A549 (cell line): ENCODE results near the gene MAGEB6. TPM values are rescaled to one million over a fixed set of nuclear protein-coding genes. Genes with fewer than 3 reads are reported as not detected.

ENCODE experiments used
- ATAC-seq, 2 experiments: fragments of 200-7000 bp in 1 of 2; fragments of >200 bp in 1 of 2; cut with Nextera tagmentation in 1 of 2; cut with Tn5 transposase in 1 of 2; 3 replicates each; pipeline versions ENCODE4 v1.8.0 to v1.9.1; 2018 to 2020; ENCODE audit warnings: mild to moderate bottlenecking in 1 of 2, moderate library complexity in 1 of 2
- CTCF ChIA-PET: fragments of 300-600 bp; sonication (Branson Sonifier 250); formaldehyde crosslinking; extraction: SDS; loops from one replicate; lab custom pipeline; 2021; ENCODE audit warnings: antibody characterized with exemption, inconsistent platforms; lab: Yijun Ruan, JAX
- POLR2A ChIA-PET: fragments of 350-600 bp; formaldehyde crosslinking; extraction: SDS; loops from one replicate; lab custom pipeline; 2021; ENCODE audit warnings: antibody characterized with exemption, inconsistent platforms; lab: Yijun Ruan, JAX
- DNase-seq, 2 experiments: peaks; one replicate each; pipeline versions ENCODE4 v3.0.0 to v3.0.0-alpha.2; 2011 to 2016; ENCODE audit warnings: low read depth in 1 of 2, low spot score in 1 of 2
- FAIRE-seq: peaks from 2 replicates; lab custom pipeline; 2011; peaks lifted over from hg19 to GRCh38; lab: Jason Lieb, UNC
- H3K27ac ChIP-seq, 2 experiments: fragments of >200 bp; sonication (Bioruptor Twin); formaldehyde crosslinking; 3 replicates each; pipeline ENCODE4 v1.5.1; 2016 to 2017
- H3K4me1 ChIP-seq: fragments of >200 bp; sonication (Bioruptor Twin); formaldehyde crosslinking; 3 replicates; pipeline ENCODE4 v1.6.1; 2016
- H3K4me2 ChIP-seq: fragments of >200 bp; sonication (Bioruptor Twin); formaldehyde crosslinking; 3 replicates; pipeline ENCODE4 v1.6.1; 2016
- H3K4me3 ChIP-seq: fragments of >200 bp; sonication (Bioruptor Twin); formaldehyde crosslinking; 3 replicates; pipeline ENCODE4 v1.5.1; 2016
- H3K9me3 ChIP-seq: fragments of >200 bp; sonication (Bioruptor Twin); formaldehyde crosslinking; 3 replicates; pipeline ENCODE4 v1.6.1; 2016
- CBX2 ChIP-seq: fragments of 200-600 bp; sonication (generic); IDR thresholded peaks from 2 replicates; pipeline ENCODE4 v1.6.1; 2016; ENCODE audit warnings: low read depth, mild to moderate bottlenecking, borderline replicate concordance
- CBX8 ChIP-seq: fragments of 200-600 bp; sonication (generic); IDR thresholded peaks from 2 replicates; pipeline ENCODE4 v1.6.1; 2016
- CEBPB ChIP-seq, 2 experiments: fragments of >200 bp in 1 of 2; sonication (Bioruptor Twin) in 1 of 2; formaldehyde crosslinking in 1 of 2; IDR thresholded peaks; 2 replicates each; pipeline ENCODE4 v1.6.1; 2012 to 2016
- CHD2 ChIP-seq: fragments of 150-350 bp; IDR thresholded peaks from 2 replicates; pipeline ENCODE4 v1.6.1; 2014; ENCODE audit warnings: low read length; ENCODE audit not compliant: partially characterized antibody
- CHD4 ChIP-seq: fragments of 200-600 bp; sonication (generic); IDR thresholded peaks from 2 replicates; pipeline ENCODE4 v1.6.1; 2016; ENCODE audit warnings: antibody characterized with exemption, mild to moderate bottlenecking, borderline replicate concordance
- EHMT2 ChIP-seq: fragments of 200-600 bp; sonication (generic); IDR thresholded peaks from 2 replicates; pipeline ENCODE4 v1.6.1; 2016; ENCODE audit warnings: antibody characterized with exemption, low read depth, mild to moderate bottlenecking, moderate library complexity
- FOSB ChIP-seq: fragments of 250-450 bp; sonication (Bioruptor Pico); IDR thresholded peaks from 2 replicates; pipeline ENCODE4 v1.5.0; 2020; ENCODE audit warnings: mild to moderate bottlenecking, moderate library complexity
- FOSL2 ChIP-seq, 2 experiments: fragments of 450-650 bp in 1 of 2; fragments of >200 bp in 1 of 2; sonication (Bioruptor Twin) in 1 of 2; formaldehyde crosslinking; IDR thresholded peaks; 2 replicates each; pipeline versions ENCODE4 v1.5.0 to v1.6.1; 2016 to 2020; ENCODE audit warnings: mild to moderate bottlenecking in 1 of 2, moderate library complexity in 1 of 2
- HOXA7 ChIP-seq: fragments of 250-450 bp; sonication (Bioruptor Pico); IDR thresholded peaks from 2 replicates; pipeline ENCODE4 v1.5.0; 2020; ENCODE audit warnings: mild to moderate bottlenecking, moderate library complexity
- HOXB13 ChIP-seq: fragments of 250-450 bp; sonication (Bioruptor Pico); IDR thresholded peaks from 2 replicates; pipeline ENCODE4 v1.5.0; 2020; ENCODE audit warnings: low read depth, mild to moderate bottlenecking, moderate library complexity
- KDM1A ChIP-seq: fragments of 200-600 bp; sonication (generic); IDR thresholded peaks from 2 replicates; pipeline ENCODE4 v1.6.1; 2016; ENCODE audit warnings: low read depth, mild to moderate bottlenecking
- KDM5A ChIP-seq: fragments of 200-600 bp; sonication (generic); IDR thresholded peaks from 2 replicates; pipeline ENCODE4 v1.6.1; 2016; ENCODE audit warnings: antibody characterized with exemption, mild to moderate bottlenecking
- MAFK ChIP-seq: fragments of 450-650 bp; IDR thresholded peaks from 2 replicates; pipeline ENCODE4 v1.6.1; 2014; ENCODE audit not compliant: partially characterized antibody
- MAZ ChIP-seq: fragments of 150-350 bp; IDR thresholded peaks from 2 replicates; pipeline ENCODE4 v1.6.1; 2014; ENCODE audit warnings: antibody characterized with exemption, low read depth, low read length, borderline replicate concordance
- MYC ChIP-seq: IDR thresholded peaks from 2 replicates; pipeline ENCODE4 v1.6.1; 2012; ENCODE audit warnings: mild to moderate bottlenecking, inconsistent platforms, low read length, improper control_type of control experiment, borderline replicate concordance
- NR3C1 ChIP-seq: fragments of >200 bp; sonication (Bioruptor Twin); formaldehyde crosslinking; IDR thresholded peaks from 3 replicates; pipeline ENCODE4 v1.6.1; 2017
- PHF8 ChIP-seq: fragments of 200-600 bp; sonication (generic); IDR thresholded peaks from 2 replicates; pipeline ENCODE4 v1.6.1; 2016; ENCODE audit warnings: low read depth, mild to moderate bottlenecking, antibody characterized with exemption, moderate library complexity, borderline replicate concordance
- POLR2AphosphoS2 ChIP-seq: conservative IDR thresholded peaks from 2 replicates; pipeline ENCODE4 v1.6.1; 2012; ENCODE audit warnings: low read length, improper control_type of control experiment, inconsistent platforms
- RAD21 ChIP-seq, 2 experiments: fragments of >200 bp in 1 of 2; sonication (Bioruptor Twin) in 1 of 2; formaldehyde crosslinking in 1 of 2; IDR thresholded peaks in 1 of 2; conservative IDR thresholded peaks in 1 of 2; 2 replicates in 1 of 2; 3 replicates in 1 of 2; pipeline ENCODE4 v1.6.1; 2012 to 2018; ENCODE audit warnings: inconsistent platforms in 1 of 2
- RARB ChIP-seq: fragments of 250-450 bp; sonication (Bioruptor Pico); IDR thresholded peaks from 2 replicates; pipeline ENCODE4 v1.8.0; 2021; ENCODE audit warnings: mild to moderate bottlenecking, moderate library complexity
- SREBF2 ChIP-seq: fragments of 450-650 bp; IDR thresholded peaks from 2 replicates; pipeline ENCODE4 v1.6.1; 2014; ENCODE audit warnings: mild to moderate bottlenecking, moderate library complexity
- TFCP2L1 ChIP-seq: fragments of 250-450 bp; sonication (Bioruptor Pico); IDR thresholded peaks from 2 replicates; pipeline ENCODE4 v1.5.0; 2021; ENCODE audit warnings: mild to moderate bottlenecking
- ZC3H11A ChIP-seq: fragments of 450-650 bp; IDR thresholded peaks from 2 replicates; pipeline ENCODE4 v1.6.1; 2014; ENCODE audit warnings: antibody characterized with exemption, mild to moderate bottlenecking
- ZFP36 ChIP-seq: fragments of 450-650 bp; IDR thresholded peaks from 2 replicates; pipeline ENCODE4 v1.6.1; 2014; ENCODE audit warnings: borderline replicate concordance; ENCODE audit not compliant: partially characterized antibody
- WGBS: methylation state at CpG from one replicate; pipeline ENCODE4 v1.1.6; 2017; ENCODE audit errors: missing lambda C conversion rate; 5-methylcytosine and 5-hydroxymethylcytosine counted together
- polyA minus RNA-seq: library from RNA; depleted of rRNA, polyadenylated mRNA; stranded (reverse); fragments of >200 nt; gene quantifications from 2 replicates; pipeline ENCODE4 v1.2.3, GENCODE V29; 2011; rRNA and poly(A)+ RNA removed
- polyA plus RNA-seq, 4 experiments: library from polyadenylated mRNA; depleted of rRNA in 3 of 4; stranded (reverse); fragments of >200 nt; fragmentation: RNase III in 1 of 4; extraction: RNeasy Plus Mini Kit Qiagen cat#74134 plus additional on column Dnase treatment in 1 of 4; gene quantifications; 2 replicates in 3 of 4; 3 replicates in 1 of 4; pipeline ENCODE4 v1.2.3, GENCODE V29; 2011 to 2017
- TF ChIP-seq, protein P1 (sequence below): fragments of 200-600 bp; sonication (generic); IDR thresholded peaks from 2 replicates; pipeline ENCODE4 v1.6.1; 2016; ENCODE audit warnings: antibody characterized with exemption, mild to moderate bottlenecking, moderate library complexity
- TF ChIP-seq, protein P2 (sequence below): fragments of 450-650 bp; IDR thresholded peaks from 2 replicates; pipeline ENCODE4 v1.6.1; 2014; ENCODE audit warnings: antibody characterized with exemption

MAGEB6 gene, protein sequence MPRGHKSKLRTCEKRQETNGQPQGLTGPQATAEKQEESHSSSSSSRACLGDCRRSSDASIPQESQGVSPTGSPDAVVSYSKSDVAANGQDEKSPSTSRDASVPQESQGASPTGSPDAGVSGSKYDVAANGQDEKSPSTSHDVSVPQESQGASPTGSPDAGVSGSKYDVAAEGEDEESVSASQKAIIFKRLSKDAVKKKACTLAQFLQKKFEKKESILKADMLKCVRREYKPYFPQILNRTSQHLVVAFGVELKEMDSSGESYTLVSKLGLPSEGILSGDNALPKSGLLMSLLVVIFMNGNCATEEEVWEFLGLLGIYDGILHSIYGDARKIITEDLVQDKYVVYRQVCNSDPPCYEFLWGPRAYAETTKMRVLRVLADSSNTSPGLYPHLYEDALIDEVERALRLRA
- 0.28 and 0.44 TPM in 2 replicates for polyA plus RNA-seq (2011; rRNA removed)
- polyA plus RNA-seq (2012; cell fraction: cytosol; rRNA removed): 0.08 and 0.10 TPM in 2 replicates
- 0.10 and 0.15 TPM in 2 replicates for polyA plus RNA-seq (2012; cell fraction: nucleus; rRNA removed)
- 0.05 TPM in 1 of 3 replicates, not detected in the others for polyA plus RNA-seq (2017; fragmentation: RNase III; extraction: RNeasy Plus Mini Kit Qiagen cat#74134 plus additional on column Dnase treatment)
- polyA minus RNA-seq: 0.15 TPM in 1 of 2 replicates, not detected in the other

DNA sequence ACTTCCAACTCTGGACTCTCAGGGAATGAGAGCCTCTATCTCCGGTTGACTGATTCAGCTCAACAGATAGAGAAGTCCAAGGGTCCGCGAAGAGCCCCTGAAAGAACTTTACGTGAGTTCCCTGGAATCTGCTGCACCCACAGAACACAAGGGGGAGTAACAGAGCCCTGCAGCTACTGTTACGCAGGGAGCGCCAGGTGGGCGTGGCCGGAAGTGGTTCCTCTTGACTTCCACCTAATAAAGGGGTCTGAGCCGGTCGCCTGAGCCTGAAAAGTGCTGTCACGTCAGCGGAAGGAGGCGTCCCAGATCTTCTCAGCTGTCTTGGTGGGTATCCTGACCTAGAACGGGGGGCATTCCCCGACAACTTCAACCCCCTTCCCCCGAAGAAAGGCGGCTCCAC, at the start of gene MAGEB6:
Gene MAGEB6, plus strand, starts transcription at position 237 of the 400 bp plus-strand sequence. CDS start 1,407 bp downstream, outside the sequence.
- WGBS: 36% methylated on average over 9 of the region's 17 CpGs
- ChIA-PET POLR2A (no interaction called here), CTCF (no interaction called here)
- ATAC-seq: no peak
- no peaks in the 10 kb centered on the region for H3K4me1 ChIP-seq
- no peak for DNase-seq
- FAIRE-seq: no peak
- TF ChIP-seq HOXA7 (CRISPR knock-in tag): no peak
- TF ChIP-seq ZFP36: no peak
- no peak for TF ChIP-seq CBX8
- TF ChIP-seq ZC3H11A: no peak
- TF ChIP-seq, protein P1, sequence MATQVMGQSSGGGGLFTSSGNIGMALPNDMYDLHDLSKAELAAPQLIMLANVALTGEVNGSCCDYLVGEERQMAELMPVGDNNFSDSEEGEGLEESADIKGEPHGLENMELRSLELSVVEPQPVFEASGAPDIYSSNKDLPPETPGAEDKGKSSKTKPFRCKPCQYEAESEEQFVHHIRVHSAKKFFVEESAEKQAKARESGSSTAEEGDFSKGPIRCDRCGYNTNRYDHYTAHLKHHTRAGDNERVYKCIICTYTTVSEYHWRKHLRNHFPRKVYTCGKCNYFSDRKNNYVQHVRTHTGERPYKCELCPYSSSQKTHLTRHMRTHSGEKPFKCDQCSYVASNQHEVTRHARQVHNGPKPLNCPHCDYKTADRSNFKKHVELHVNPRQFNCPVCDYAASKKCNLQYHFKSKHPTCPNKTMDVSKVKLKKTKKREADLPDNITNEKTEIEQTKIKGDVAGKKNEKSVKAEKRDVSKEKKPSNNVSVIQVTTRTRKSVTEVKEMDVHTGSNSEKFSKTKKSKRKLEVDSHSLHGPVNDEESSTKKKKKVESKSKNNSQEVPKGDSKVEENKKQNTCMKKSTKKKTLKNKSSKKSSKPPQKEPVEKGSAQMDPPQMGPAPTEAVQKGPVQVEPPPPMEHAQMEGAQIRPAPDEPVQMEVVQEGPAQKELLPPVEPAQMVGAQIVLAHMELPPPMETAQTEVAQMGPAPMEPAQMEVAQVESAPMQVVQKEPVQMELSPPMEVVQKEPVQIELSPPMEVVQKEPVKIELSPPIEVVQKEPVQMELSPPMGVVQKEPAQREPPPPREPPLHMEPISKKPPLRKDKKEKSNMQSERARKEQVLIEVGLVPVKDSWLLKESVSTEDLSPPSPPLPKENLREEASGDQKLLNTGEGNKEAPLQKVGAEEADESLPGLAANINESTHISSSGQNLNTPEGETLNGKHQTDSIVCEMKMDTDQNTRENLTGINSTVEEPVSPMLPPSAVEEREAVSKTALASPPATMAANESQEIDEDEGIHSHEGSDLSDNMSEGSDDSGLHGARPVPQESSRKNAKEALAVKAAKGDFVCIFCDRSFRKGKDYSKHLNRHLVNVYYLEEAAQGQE: no peak
- no peak for TF ChIP-seq HOXB13 (CRISPR knock-in tag)
- TF ChIP-seq CHD2: no peak
- no peak for TF ChIP-seq KDM5A
- TF ChIP-seq FOSL2 (IDR thresholded peaks at IDR 0.05): no peak
- TF ChIP-seq FOSL2 (CRISPR knock-in tag; IDR thresholded peaks at IDR 0.05): no peak
- no peak within 1 kb of the TSS for H3K4me3 ChIP-seq
- H3K27ac ChIP-seq: no peak within 1 kb of the TSS
- no peak within 1 kb of the TSS for H3K4me2 ChIP-seq
- H3K9me3 ChIP-seq: no peaks in the 10 kb centered on the region

DNA sequence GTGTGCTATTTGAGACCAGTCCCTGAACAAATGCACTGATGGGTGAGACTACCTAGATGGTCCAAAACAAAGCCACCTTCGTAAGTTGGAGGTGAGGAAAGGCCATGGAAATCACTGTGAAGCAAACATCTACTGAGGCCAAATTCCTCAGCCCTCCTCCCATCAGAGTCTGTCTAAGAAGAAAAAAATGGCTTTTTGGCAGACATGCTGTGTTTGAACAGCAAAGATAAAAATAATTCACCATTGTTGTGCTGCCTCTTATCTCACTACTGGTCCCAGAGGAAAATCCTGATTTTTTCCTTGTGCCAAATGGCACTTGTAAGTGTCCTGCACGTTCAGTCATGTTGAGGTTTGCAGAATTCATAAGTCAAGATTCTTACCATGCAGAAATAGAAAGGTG, 46.2 kb upstream of the MAGEB6 start:
- ATAC-seq (no peak), FAIRE-seq (no peak), DNase-seq (no peak)
- no peak overlapping the region for H3K4me2 ChIP-seq
- H3K4me1 ChIP-seq: no peaks in the 10 kb centered on the region
- no peak for TF ChIP-seq CBX8
- no peak for TF ChIP-seq POLR2AphosphoS2
- no peak for TF ChIP-seq MAFK
- TF ChIP-seq NR3C1: no peak
- TF ChIP-seq, protein P2, sequence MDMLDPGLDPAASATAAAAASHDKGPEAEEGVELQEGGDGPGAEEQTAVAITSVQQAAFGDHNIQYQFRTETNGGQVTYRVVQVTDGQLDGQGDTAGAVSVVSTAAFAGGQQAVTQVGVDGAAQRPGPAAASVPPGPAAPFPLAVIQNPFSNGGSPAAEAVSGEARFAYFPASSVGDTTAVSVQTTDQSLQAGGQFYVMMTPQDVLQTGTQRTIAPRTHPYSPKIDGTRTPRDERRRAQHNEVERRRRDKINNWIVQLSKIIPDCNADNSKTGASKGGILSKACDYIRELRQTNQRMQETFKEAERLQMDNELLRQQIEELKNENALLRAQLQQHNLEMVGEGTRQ: no peak
- no peak for TF ChIP-seq CHD4
- no peak for TF ChIP-seq FOSB
- no peak for TF ChIP-seq CBX2
- no peak for TF ChIP-seq KDM1A
- no peak for TF ChIP-seq RARB (CRISPR knock-in tag)
- TF ChIP-seq EHMT2: no peak
- TF ChIP-seq MYC: no peak
- TF ChIP-seq ZFP36: no peak
- no peak for TF ChIP-seq HOXA7 (CRISPR knock-in tag)
- TF ChIP-seq MAZ: no peak
- no peak for TF ChIP-seq RAD21 (conservative IDR thresholded peaks at IDR 0.05 in 1 of 2, IDR thresholded peaks at IDR 0.05 in 1 of 2)
- no peak for TF ChIP-seq SREBF2
- no peak for TF ChIP-seq CEBPB (IDR thresholded peaks at IDR 0.05)
- no peak for TF ChIP-seq TFCP2L1
- no peak for TF ChIP-seq PHF8
- no peak overlapping the region for H3K27ac ChIP-seq
- WGBS: 0% methylated on average over 2 of the region's 2 CpGs
- no peak overlapping the region for H3K4me3 ChIP-seq
- no peaks in the 10 kb centered on the region for H3K9me3 ChIP-seq
- ChIA-PET CTCF (no interaction called here), POLR2A (no interaction called here)
